ENCODE measurements around the gene OR5F1.

OR5F1 gene

DNA sequence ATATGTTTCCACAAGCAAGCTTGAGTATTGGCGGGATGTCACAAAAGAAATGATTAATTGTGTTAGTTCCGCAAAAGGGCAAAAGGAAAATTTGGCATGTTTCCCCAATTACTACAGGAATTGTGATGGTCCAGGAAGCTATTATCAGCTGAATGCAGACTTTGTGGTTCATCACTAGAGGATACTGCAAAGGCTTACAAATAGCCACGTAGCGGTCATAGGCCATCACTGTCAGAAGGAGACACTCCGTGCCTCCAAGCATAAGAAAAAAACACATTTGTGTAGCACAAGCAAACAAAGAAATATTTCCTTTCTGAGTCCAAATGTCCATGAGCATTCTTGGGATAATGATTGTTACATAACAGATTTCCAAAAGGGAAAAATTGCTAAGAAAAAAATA lies 26.5 kb downstream of the OR5F1 start:
- TF ChIP-seq, protein P1, sequence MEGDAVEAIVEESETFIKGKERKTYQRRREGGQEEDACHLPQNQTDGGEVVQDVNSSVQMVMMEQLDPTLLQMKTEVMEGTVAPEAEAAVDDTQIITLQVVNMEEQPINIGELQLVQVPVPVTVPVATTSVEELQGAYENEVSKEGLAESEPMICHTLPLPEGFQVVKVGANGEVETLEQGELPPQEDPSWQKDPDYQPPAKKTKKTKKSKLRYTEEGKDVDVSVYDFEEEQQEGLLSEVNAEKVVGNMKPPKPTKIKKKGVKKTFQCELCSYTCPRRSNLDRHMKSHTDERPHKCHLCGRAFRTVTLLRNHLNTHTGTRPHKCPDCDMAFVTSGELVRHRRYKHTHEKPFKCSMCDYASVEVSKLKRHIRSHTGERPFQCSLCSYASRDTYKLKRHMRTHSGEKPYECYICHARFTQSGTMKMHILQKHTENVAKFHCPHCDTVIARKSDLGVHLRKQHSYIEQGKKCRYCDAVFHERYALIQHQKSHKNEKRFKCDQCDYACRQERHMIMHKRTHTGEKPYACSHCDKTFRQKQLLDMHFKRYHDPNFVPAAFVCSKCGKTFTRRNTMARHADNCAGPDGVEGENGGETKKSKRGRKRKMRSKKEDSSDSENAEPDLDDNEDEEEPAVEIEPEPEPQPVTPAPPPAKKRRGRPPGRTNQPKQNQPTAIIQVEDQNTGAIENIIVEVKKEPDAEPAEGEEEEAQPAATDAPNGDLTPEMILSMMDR (IDR thresholded peaks at IDR 0.05), result no peak
- H3K27me3 ChIP-seq, result no peaks in the 10 kb centered on the region
- no peaks in the 10 kb centered on the region for H3K36me3 ChIP-seq
- intact Hi-C loops (cut with DNase I; ENCODE audit: low total_unique reads), result no loop called here
- no peaks in the 10 kb centered on the region for H3K9me3 ChIP-seq
- H3K4me3 ChIP-seq, result no peak overlapping the region
- DNase-seq, result no peak
- no peak overlapping the region for H3K27ac ChIP-seq
- H3K4me1 ChIP-seq, result no peaks in the 10 kb centered on the region

DNA sequence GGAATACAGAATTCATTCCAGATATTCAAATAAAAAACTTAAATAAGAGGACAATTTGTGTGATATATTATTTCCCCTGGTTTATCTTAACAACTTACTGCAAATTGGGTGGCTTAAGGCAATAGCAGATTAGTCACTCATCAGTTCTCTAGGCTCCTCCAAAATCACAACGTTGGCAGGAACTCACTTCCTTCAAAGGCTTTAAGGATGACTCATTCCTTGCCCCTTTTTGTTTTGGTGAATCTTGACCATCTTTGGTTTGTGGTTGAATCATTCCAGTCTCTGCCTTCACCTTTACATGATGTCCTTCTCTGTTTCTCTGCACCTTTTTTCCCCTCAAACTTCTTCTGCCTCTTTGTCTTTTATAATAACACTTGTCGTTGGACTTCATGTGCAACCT lies 28.0 kb downstream of the OR5F1 start:
- TF ChIP-seq, protein P1 (IDR thresholded peaks at IDR 0.05), result no peak
- Histone ChIP-seq H3K4me1 (no peaks in the 10 kb centered on the region), H3K27ac (no peak overlapping the region), H3K27me3 (no peaks in the 10 kb centered on the region), H3K9me3 (no peaks in the 10 kb centered on the region), H3K36me3 (no peaks in the 10 kb centered on the region), H3K4me3 (no peak overlapping the region)
- no peak for DNase-seq
- intact Hi-C loops (cut with DNase I; ENCODE audit: low total_unique reads), result no loop called here

DNA sequence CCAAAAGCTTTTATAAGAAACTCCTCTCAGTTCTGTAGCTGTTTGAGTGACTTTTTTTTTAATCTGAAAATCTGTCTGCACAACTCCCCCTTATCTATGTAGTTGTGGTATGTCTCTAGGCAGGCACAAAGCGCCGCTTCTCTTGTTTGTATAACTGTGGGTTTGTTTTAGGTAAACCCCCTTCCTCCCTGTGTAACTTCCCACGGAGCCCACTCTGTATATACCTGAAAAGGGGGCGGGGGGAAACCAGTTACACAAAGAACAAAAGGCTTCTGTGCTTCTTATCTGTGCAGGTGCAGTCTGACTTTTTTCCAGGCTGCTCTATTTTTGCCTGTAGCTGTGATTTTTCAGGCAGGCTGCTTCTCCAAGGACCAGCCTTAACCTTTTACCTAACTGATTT lies 37.9 kb downstream of the OR5F1 start:
- intact Hi-C loops (cut with DNase I; ENCODE audit: low total_unique reads), result no loop called here
- Histone ChIP-seq H3K36me3 (no peaks in the 10 kb centered on the region), H3K4me3 (no peak overlapping the region), H3K27me3 (no peaks in the 10 kb centered on the region), H3K9me3 (no peaks in the 10 kb centered on the region), H3K4me1 (no peaks in the 10 kb centered on the region), H3K27ac (no peak overlapping the region)
- DNase-seq, result no peak
- TF ChIP-seq, protein P1 (IDR thresholded peaks at IDR 0.05), result no peak

DNA sequence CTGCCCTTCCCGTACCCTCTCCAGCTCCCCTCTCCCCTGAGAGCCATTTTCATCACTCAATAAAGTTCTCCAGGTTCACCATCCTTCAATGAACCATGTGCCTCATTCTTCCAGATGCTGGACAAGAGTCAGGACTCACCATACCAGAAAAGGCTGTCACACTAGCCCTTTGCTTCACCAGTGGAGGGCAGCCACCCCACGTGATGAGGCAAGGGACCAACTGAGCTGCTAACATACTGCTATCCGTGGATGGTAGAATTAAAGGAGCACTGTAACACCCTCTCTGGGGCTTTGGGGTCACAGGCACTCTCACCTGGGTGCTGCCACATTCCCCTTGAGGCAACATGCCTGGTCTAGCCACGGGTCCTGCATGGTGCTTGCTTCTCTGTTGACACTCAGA lies 45.1 kb downstream of the OR5F1 start:
- TF ChIP-seq, protein P1 (IDR thresholded peaks at IDR 0.05), result no peak
- no peaks in the 10 kb centered on the region for H3K4me1 ChIP-seq
- intact Hi-C loops (cut with DNase I; ENCODE audit: low total_unique reads), result no loop called here
- no peak for DNase-seq
- H3K9me3 ChIP-seq, result no peaks in the 10 kb centered on the region
- no peaks in the 10 kb centered on the region for H3K27me3 ChIP-seq
- no peak overlapping the region for H3K27ac ChIP-seq
- H3K36me3 ChIP-seq, result no peaks in the 10 kb centered on the region
- H3K4me3 ChIP-seq, result no peak overlapping the region

Data from tibial artery (tissue), 4 donors.